GM19468 (cell line): Measurements from ENCODE around the gene LPP.

Experiments
- ATAC-seq: cut with Tn5 transposase; IDR thresholded peaks from one replicate; pipeline ENCODE4 v1.9.1; 2021; ENCODE audit warnings: mild to moderate bottlenecking, moderate library complexity, moderate number of reproducible peaks; ENCODE audit not compliant: unreplicated experiment; ENCODE audit errors: extremely low read depth

LPP gene

DNA sequence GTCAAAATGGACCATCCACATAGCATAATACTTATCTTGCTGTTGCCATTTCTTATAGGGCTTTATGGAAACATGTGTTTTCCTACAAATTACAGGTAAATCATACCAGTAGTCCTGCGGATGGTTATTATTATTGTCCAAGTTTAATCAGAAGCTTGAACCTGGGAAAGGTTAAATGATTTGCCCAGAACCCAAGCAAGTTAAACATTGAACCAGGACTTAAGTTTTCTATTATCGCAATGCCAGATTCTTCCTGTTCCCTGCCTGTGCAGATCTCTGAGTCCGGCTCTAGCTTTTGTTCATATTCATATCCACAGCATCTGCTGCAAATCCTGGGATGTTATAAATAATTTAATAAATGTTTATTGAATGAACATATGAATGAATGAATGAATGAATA lies 12.5 kb downstream of the LPP start:
- no peak for ATAC-seq

DNA sequence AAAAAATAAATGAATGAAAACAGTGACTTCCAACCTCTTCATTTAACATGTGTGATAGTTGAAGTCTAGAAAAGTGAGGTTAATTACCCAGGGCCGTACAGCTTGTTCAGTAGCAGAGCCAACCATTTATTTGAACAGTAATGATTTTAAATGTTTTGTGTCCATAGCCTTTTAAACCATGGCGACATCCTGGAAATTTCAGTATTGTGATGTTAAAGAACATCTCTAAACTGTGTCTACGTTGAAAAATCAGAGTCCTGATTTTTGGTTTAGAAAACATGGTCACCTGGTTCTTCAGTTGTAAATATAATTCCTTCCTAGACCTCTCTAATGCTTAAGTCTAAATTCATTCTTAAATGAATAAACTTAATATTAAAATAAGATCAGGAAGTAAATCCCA lies 14.2 kb downstream of the LPP start:
- ATAC-seq, result no peak

DNA sequence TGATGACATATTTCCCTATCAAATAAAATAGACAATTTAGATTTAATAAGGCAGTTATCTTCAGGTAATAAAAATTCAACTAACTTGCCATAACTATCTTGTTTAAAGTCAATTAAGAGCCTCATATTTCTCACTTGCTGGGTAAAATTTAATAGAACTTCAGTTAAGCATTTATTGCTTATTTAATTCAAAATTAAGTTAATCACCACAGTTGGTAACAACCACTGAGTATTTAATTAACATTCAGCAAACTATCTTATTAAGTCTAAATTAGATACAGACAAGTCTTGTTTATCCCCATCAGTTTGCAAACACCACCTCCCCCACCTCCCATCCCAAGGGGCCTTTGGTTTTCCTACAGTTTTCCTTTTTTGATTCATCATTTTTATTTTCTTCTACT lies 14.7 kb downstream of the LPP start:
- no peak for ATAC-seq

DNA sequence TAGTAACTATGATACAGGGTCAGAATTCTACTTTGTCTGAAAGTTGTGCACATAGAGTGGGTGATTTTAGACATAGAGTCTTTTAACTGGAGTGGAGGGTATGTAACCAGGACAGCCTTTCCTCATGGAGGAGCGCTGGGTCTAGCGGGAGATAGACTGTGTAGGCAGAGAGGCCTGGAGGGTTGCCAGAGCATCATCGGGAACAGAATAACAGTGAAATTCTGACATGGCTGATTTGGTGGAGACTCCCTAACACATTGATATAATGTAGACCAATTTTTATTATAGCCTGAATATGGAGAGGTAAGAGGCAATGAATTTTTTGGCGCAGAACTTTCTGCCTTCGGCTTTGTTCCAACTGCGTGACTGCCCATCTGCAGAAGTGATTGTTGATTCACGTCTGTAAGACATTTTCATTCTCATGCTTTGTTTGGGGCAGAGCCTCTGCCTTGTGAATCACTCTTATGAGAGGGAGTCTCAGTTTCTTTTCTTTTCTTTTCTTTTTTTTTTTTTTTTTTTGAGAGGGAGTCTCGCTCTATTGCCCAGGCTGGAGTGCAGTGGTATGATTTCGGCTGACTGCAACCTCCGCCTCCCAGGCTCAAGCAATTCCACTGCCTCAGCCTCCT lies 16.0 kb downstream of the LPP start:
- ATAC-seq, result no peak

DNA sequence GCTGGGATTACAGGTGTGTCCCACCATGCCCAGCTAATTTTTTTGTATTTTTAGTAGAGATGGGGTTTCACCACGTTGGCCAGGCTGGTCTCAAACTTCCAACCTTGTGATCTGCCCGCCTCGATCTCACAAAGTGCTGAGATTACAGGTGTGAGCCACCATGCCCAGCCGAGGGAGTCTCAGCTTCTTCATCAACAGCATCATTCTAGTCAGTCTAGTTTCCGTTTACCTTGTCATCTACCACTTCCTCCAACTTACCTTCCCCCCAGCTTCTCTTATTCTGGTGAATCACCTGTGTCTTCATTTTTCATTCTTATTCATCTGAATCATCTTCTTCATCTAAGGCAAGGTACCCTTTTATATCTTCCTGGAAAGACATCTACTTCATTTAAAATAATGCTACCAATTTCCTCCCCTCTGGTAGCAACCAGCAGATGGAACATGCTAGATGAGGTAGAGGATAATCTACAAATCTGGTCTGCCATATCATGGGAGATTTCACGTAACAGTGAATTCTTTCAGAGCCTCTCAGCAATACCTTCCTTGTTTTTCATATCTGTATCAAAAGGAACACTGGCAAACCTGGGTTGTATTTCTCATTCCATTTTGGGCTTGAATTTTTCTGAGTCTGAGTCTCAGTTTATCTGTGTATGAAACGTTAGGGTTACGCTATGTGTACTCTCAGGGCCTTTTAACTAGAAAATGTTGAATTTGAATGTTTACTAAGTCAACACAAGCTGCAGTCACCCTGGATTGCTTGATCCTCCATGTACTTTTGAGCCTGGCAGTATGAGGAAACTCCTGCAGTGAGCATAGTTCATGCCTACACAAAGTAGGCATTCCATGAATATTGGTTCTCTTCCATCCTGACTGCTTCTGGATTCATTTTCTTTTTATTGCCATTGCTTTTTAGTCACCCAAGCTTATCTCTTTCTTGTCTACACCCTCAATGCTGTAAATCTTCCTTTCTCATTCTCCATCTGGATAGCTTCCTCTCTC lies 16.8 kb downstream of the LPP start:
- no peak for ATAC-seq

DNA sequence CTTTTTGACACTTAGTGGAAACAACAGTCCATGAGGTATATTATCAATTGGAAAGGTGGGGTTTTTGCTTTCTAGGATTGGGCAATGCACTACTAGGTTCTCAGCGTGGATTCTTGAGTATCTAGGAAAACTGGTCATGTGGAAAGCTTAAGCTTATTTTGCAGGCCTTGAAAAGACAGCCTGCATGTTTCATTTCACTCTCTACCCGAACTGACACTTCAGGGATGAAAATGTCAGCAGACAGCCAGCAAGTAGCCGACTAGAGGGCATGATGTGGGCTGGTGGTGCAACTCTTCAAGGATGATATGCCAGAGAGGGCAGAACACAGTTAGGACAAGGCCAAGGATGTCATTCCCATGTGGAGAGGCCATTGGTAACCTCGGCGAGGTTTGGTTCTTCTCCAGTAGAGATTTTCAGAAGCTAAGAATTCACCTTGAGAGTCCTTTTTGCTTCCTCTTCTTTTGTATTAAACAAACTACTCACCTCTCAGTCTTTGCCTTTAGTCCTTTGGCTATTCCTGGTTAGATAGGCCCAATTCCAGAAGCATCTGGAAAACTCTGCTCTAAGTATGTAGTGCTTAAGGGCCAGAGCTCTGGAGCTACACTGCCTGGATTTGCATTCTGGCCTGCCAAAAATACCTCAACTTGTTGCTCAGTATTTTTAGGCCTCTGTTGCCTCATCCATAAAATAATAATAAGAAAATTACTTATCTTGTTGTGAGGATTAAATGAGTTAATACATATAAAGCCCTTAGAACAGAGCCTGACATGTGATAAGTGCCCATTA lies 17.9 kb downstream of the LPP start:
- ATAC-seq, result no peak

DNA sequence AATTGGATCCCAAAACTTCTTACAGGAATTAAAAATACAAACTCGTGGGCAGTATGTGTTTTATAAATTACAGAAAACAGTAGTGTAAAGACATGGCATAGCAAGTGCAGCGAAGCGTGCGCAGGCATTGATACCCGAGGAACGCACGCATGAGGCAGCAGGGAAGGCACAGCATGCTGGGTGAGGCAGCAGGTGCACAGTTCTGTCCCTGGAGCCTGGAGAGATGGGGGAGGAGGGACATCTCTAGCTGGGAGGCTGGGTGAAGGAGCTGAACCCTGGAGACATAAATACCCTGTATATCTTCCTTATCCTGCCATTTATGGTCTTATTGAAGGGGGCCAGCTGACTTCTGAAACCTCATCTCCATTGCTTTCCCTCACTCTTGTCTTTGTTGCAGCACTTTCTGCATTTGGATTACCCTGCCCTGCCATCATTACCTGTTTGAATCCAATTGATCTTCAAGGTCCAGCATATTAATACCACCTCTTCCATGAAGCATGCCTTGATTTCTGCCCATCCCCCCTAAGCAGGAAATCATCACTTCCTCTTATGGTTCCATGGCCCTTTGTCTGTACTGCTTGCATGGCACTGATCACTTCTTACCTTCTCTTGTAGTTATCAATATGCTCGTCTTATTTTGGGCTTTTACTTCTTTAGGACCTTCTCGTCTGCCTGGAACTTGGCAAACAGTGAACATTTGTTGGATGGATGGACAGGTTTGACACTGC lies 20.5 kb downstream of the LPP start:
- ATAC-seq, result no peak

DNA sequence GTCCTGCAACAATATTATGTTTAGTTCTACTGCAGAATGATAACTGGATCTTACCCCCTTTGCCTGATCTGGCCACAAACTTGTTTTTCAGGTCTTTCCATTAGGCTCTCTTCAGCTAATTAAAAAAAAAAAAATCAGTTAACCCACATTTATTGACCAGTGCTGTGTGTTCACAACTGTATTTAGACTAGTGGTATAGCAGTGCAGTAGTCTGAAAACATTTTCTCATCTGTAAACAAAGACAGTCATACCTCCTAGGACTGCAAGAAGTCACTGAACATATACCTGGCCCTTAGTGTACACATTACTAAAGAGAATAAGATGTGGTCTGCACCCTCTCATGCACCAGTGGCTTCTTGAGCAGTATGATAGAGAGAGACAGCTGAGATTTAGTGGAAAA lies 22.5 kb downstream of the LPP start:
- ATAC-seq, result no peak

DNA sequence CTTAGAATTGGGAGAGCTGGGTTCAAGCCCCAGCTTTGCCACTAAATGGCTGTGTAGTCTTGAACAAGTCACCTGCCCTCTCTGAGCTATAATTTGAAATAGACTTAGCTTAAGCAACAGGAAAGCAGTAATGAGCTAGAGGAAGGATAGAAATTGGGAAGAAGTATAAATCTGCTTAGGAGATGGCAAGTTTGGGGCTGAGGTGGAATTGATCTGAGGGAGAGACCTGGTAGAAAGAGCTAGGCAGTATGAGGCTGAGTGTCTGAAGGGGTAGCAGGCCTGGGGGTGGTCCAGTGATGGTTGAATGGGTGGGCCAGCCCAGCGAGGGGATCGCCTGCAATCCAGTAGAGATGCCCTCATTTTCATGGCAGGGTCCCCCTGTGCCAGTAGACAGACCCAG lies 22.9 kb downstream of the LPP start:
- ATAC-seq, result no peak

DNA sequence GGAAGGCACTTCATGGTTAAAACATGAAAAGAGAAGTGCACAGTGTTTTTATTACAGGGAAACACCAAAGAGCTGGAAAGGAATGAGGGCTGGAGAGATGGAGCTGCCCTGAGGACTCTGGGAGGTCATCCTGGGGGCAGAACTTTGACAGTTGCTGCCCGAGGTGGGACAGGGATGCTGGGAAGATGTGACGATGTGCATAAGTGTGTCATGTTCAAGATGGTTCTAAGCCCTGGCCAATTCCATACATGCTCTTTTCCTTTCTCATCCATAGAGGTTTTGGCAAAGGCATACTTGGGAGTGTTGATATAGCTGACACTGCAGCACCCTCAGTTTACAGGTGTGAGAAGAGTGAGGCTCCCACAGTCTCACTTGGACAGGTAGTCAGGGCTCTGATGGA lies 23.8 kb downstream of the LPP start:
- no peak for ATAC-seq

DNA sequence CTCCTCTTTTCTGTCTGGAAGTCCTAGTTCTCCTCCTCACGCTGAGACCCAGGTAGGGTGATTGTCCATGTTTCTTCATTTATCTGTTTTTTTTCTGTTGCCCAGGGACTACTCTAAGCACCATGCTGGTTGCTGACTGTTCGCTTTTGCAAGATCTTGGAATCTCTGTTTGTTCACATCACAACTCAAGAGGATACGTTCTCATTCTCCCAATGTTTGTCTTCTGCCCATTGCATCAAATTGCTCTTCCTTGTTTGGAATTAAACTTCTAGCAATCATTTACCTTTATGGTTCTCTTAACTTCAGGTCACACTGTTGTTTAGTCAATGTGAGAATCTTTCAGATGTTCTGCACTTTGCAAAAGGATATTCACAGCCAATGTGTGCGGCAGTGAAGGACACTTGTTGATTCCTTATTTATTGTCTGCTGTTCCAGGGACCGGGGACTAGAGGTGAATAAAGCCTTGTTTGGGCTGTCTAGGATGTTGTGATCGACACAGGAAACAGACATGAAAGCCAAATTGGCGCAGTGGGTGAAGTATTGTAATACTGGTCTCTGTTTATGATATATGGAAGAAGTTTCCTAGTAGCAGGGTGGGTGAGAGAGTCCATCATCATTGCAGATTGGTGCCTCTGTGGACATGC lies 24.5 kb downstream of the LPP start:
- ATAC-seq, result no peak

DNA sequence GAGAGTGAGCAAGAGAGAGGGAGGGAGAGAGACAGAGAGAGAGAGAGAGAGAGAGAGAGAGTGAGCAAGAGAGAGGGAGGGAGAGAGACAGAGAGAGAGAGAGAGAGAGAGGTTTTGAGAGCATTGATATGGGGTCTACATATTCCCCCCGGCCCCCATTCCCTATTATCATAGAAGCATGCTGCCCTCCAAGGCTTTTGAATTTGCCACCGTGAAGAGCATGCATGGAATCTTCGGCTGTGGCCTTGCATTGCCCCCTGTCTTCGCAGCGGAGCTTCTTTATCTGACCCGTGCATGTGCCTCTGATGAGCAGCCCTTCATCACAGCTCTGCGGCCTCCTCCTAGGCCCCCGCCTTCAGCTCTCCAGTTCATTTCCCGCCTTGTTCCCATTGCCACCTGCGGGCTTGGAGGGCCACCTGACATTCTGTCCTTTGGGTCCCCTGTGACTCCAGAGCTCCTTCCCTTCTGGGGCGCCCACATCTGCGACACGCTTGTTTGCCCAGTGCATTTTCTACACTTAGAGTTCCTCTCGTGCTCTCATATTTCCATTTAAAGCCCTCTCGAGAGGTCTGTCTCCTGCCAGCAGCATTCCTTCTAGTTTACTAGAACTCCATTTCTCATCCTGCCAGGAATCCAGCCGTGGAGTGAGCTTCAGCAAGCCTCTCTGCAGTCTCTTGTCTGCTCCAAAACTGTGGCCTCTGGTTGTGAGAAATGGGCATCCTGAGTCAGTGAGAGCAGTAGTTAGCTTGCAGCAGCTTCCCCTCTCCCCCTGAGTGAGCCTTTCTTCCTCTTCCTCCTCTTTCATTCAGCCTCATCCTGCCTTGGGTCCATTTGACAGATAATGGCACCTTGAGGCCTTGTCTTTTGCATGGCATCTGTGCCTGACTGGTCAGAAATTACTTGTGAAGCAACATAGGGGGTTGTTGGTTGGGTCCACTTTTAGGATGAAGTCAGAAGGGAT lies 25.3 kb downstream of the LPP start:
- ATAC-seq, result no peak

DNA sequence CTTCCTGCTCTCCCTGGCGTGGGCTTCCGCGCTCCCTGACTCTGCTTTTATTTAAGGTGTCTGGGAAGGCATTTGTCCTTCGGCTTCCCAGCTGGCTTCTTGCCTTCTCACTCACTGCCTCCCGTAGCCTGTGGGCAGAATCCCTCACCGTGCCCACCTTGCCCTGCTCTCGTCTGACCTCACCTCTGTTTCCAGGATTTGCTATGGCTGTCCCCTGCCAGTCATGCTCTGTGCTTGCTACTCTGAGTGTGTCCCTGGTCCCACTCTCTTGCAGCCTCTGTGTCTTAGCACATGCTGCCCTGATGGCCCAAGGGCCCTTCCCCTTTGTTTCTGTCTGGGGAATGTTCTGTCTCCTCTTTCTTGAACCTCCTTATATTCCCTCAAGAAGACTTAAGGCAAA lies 26.2 kb downstream of the LPP start:
- no peak for ATAC-seq

DNA sequence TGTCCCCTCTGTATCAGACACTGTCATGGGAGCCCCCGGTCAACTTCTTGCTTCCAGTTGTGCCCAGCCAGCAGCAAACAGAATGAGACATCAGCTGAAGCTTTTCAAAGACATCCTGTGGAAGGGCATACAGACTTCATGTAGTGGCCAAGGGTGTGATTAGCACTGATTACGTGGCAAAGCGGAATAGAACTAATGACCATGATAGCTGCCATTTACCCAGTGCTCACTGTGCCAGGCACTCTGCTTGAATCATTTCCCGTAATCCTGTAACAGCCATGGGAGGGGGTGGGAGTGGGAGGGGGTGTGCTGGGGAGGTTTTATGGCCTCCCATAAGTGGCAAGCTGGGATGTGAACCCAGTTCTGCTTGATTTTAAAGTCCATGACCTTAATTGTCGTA lies 29.5 kb downstream of the LPP start:
- no peak for ATAC-seq

DNA sequence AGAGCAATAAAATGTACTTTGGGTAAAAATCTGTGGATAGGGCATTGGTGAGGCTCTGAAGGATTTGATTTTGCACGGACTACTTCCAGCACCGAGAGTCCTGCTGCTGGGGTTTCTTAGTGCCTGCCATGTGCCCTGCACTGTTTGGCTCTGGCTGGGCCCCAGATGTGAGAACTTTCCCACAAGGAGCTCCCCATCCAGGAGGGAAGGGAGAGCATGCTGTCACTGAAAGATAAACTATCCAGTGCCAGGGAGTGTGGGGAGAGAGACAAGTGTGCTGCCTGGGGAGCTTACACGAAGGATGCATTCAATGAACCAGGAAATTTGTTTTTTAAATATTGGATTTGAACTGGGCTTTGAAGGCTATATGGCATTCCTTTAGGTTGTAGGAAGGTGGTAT lies 30.2 kb downstream of the LPP start:
- no peak for ATAC-seq

DNA sequence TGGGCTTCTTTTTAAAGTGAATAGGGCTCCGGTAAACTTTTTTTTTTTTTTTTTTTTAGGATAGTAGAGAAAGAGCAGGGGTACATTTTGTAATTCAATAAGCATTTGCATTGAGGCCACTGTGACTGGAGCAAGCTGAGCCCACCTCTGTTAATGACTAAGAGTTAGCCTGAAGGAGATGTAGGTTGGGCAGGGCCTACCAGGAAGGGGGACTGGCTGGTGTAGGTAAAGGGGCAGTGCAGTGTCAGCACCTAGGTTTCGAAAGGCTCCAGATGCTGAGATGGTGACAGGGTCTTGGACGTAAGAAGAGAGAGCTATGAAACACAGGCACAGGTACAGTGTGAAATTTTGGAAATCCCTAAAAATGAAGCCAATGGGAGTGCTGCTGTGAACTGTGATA lies 30.7 kb downstream of the LPP start:
- no peak for ATAC-seq

DNA sequence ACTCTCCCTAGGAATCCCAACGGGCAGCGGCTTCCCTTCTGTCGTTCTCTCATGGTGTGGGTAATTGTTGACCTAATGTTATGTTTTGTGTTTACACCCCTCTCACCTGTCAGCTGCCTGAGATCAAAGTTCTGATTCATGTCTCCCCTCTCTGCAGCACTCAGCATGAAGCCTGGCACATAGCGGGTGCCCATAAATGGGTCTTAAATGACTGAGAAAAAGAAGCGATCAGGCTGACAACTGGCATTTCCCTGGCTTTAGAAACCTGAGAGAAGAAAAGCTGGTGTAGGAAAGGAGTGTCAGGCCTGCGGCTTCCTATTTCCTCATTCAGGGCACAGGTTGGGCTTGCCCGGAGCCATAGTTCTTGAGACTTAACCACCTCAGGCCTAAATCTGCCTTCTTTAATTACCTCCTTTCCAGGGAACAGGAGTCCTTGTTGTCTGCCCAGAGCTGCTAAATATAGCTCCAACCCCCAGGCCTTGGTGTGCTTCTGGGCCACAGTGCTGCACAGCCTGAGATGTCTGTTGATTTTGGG lies 31.8 kb downstream of the LPP start:
- ATAC-seq, result no peak

DNA sequence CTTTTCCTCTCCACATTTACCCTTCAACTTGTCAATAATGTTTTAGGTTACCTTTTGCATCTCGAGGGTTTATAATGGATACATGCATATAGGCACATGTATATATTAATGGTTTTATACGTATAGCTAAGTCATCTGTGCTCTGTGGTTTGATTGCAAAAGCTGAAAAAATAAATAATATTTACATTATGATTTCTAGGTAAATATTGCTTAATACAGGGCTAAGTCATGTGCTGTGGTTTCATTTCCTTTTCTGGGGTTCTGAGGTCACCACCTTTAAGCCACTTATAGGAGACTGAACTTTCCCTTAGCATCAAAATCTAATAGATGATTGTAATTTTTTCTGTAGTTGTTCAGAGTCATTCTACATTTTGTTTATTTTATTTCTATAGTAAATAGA lies 33.1 kb downstream of the LPP start:
- no peak for ATAC-seq
